ENCODE measurements around the gene PKMYT1. TPM values are rescaled to one million over a fixed set of nuclear protein-coding genes. Genes with fewer than 3 reads are reported as not detected.

PKMYT1 gene
- total RNA-seq, 1 experiment from 2014 or later = 128 TPM

DNA sequence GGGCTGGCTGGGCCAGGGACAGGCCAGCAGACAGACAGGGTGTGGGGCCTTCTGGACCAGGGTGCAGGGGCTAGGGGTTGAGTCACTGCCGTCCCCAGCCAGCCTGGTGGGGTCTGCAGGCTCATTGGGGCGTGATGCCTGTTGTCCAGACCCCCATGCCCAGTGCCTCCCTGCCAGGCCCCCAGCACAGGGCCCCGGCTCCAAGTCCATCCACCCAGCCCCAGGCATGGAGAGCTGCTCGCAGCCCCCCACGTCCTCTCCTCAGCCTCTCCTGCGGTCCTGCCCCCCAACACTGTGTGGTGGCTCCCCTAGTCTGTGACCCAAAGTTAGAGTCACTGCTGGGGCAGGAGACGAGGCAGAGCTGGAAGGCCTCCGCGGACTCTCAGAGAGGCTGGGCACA, 7.0 kb upstream of the PKMYT1 start:
- Histone ChIP-seq H3K27ac (ENCODE audit: low read depth, low read length, poor library complexity, severe bottlenecking) (no peak overlapping the region), H3K4me1 (ENCODE audit: insufficient read depth, low read length, poor library complexity, severe bottlenecking) (no peaks in the 10 kb centered on the region), H3K9me3 (ENCODE audit: low read depth, low read length, poor library complexity, severe bottlenecking) (no peaks in the 10 kb centered on the region), H3K27me3 (replicated peaks; ENCODE audit: insufficient read depth, low read depth, low read length, poor library complexity) (no peaks in the 10 kb centered on the region), H3K4me3 (ENCODE audit: low read depth, low read length, poor library complexity, severe bottlenecking) (no peak overlapping the region), H3K36me3 (ENCODE audit: insufficient read depth, low read length, poor library complexity, severe bottlenecking) (no peaks in the 10 kb centered on the region)
- DNase-seq (ENCODE audit: low spot score) = no peak
- CTCF ChIA-PET = no interaction called here
- intact Hi-C loops (cut with micrococcal nuclease; ENCODE audit: unreplicated experiment) = no loop called here
- TF ChIP-seq EZH2 (IDR thresholded peaks at IDR 0.05; ENCODE audit: borderline replicate concordance, low read depth, low read length, poor library complexity, severe bottlenecking) = no peak
- no peak for TF ChIP-seq CTCF (conservative IDR thresholded peaks at IDR 0.05; ENCODE audit: low read depth, low read length)
- BruUV-seq (replicated peaks) = no TSS peak
- POLR2A ChIA-PET (ENCODE audit: low non-redundant PET) = no interaction called here

- TF ChIP-seq CTCF (conservative IDR thresholded peaks at IDR 0.05; ENCODE audit: low read depth, low read length) (no peak), EZH2 (IDR thresholded peaks at IDR 0.05; ENCODE audit: borderline replicate concordance, low read depth, low read length, poor library complexity, severe bottlenecking) (no peak)
- ChIA-PET POLR2A (ENCODE audit: low non-redundant PET) (no interaction called here), CTCF (no interaction called here)
- no TSS peak for BruUV-seq (replicated peaks)
- Histone ChIP-seq H3K4me3 (ENCODE audit: low read depth, low read length, poor library complexity, severe bottlenecking) (no peak overlapping the region), H3K27me3 (replicated peaks; ENCODE audit: insufficient read depth, low read depth, low read length, poor library complexity) (no peaks in the 10 kb centered on the region), H3K9me3 (ENCODE audit: low read depth, low read length, poor library complexity, severe bottlenecking) (no peaks in the 10 kb centered on the region), H3K27ac (ENCODE audit: low read depth, low read length, poor library complexity, severe bottlenecking) (no peak overlapping the region), H3K36me3 (ENCODE audit: insufficient read depth, low read length, poor library complexity, severe bottlenecking) (no peaks in the 10 kb centered on the region), H3K4me1 (ENCODE audit: insufficient read depth, low read length, poor library complexity, severe bottlenecking) (no peaks in the 10 kb centered on the region)
- intact Hi-C loops (cut with micrococcal nuclease; ENCODE audit: unreplicated experiment) = no loop called here
- DNase-seq (ENCODE audit: low spot score) = no peak
These were observed 6.5 kb upstream of the PKMYT1 start for GRCh38 chr16:2986623-2987188.

DNA sequence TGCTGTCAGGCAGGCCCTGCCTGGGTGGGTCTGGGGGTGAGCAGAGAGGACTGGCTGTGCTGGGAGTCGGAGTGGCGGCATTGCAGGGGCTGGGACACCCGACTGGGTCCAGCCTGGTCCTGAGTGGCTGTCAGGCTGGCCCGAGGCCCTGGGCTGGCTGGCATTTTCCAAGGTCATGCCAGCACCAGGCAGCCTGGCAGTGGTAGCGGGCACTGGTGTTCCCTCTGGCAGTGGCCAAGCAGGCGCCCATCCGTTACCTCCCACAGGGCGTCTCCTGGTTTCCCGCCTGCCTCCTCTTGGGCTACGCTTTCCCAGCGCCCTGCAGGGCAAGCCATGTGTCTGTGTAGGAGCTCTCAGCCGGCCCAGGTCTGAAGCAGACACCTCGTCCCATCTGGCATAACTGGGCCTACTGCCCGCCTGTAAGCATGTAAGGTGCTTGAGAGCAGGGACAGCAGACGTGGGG, 5.7 kb upstream of the PKMYT1 start:
- no peaks in the 10 kb centered on the region for H3K27me3 ChIP-seq (replicated peaks; ENCODE audit: insufficient read depth, low read depth, low read length, poor library complexity)
- no peak for DNase-seq (ENCODE audit: low spot score)
- ChIA-PET CTCF (no interaction called here), POLR2A (ENCODE audit: low non-redundant PET) (no interaction called here)
- no peaks in the 10 kb centered on the region for H3K9me3 ChIP-seq (ENCODE audit: low read depth, low read length, poor library complexity, severe bottlenecking)
- no peak overlapping the region for H3K4me3 ChIP-seq (ENCODE audit: low read depth, low read length, poor library complexity, severe bottlenecking)
- intact Hi-C loops (cut with micrococcal nuclease; ENCODE audit: unreplicated experiment) = no loop called here
- no peak overlapping the region for H3K27ac ChIP-seq (ENCODE audit: low read depth, low read length, poor library complexity, severe bottlenecking)
- no peaks in the 10 kb centered on the region for H3K36me3 ChIP-seq (ENCODE audit: insufficient read depth, low read length, poor library complexity, severe bottlenecking)
- no TSS peak for BruUV-seq (replicated peaks)
- H3K4me1 ChIP-seq (ENCODE audit: insufficient read depth, low read length, poor library complexity, severe bottlenecking) = peaks cover 2% of the 10 kb centered on the region
- TF ChIP-seq CTCF (conservative IDR thresholded peaks at IDR 0.05; ENCODE audit: low read depth, low read length) = no peak
- no peak for TF ChIP-seq EZH2 (IDR thresholded peaks at IDR 0.05; ENCODE audit: borderline replicate concordance, low read depth, low read length, poor library complexity, severe bottlenecking)
